SH-SY5Y (cell line): ENCODE data around the gene AP2B1.

Experiments used
- GATA2 ChIP-seq: IDR thresholded peaks from 2 replicates; pipeline ENCODE4 v1.6.1; 2011; ENCODE audit warnings: mild to moderate bottlenecking, low read depth, low read length
- GATA3 ChIP-seq: IDR thresholded peaks from 2 replicates; pipeline ENCODE4 v1.6.1; 2011; ENCODE audit warnings: low read depth, mild to moderate bottlenecking, low read length, moderate library complexity

DNA sequence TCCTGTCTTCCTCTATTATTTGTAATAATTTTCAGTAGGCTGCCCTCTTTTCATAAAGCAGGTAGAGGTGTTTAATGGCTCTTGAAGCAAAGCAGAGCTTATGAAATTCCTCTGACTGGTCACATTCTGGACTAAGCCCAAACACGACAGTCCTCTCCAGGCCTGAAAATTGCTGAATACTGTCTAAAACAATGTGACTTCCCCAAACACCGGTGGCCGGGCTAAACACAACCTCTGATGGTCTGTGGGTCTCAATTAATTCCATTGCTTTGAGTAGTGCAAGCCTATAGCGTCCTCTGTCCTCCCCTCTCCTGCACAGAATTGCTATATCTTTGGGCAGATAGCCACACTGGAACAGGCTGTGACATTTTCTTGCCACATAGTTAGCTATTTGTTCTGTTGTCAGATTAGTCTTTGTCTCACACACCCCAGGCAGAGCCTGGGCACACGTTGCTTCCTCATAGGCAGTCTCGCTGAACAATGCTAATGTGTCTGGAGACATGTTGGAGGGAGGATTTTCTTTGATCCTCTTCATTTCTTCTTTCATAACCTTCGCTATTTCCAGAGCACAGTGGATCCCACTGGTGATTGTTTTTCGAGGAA, 38.8 kb upstream of the AP2B1 start:
- TF ChIP-seq GATA2, result no peak
- TF ChIP-seq GATA3, result no peak
